Fibroblast of mammary gland (primary cell): ENCODE measurements around the gene UBE2I.

Experiments used
- DNase-seq: peaks from one replicate; pipeline ENCODE4 v3.0.0-alpha.2; 2010; ENCODE audit warnings: low read depth
- H3K4me3 ChIP-seq: 2 replicates; pipeline ENCODE4 v1.5.1; 2011; ENCODE audit warnings: low read depth, mild to moderate bottlenecking, low read length, moderate library complexity; ENCODE audit not compliant: control insufficient read depth
- TF ChIP-seq, protein P1 (sequence below): conservative IDR thresholded peaks from 2 replicates; pipeline ENCODE4 v1.5.1; 2011; ENCODE audit warnings: low read depth, low read length, inconsistent platforms; ENCODE audit not compliant: control insufficient read depth, insufficient read depth

The UBE2I gene

DNA sequence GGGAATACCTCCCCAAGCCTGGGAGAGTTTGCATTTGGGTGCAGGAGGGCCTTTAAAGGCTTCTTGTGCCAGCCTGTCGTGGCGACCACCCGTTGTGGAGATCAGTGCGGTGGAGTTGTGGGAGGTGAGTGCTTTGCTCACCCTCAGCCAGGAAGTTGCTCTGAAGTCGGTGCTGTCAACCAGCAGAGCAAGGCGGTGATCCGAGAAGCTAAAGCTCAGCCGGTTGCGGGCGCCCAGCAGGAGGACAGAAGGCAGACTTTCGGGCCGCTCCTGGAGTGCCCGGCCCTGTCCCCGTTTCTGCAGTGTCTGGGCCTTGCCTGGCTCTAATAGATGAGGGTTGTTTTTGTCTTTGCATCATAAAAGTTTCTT lies 1.4 kb downstream of the UBE2I start:
- peak; percentile 9 for DNase-seq
- TF ChIP-seq, protein P1, sequence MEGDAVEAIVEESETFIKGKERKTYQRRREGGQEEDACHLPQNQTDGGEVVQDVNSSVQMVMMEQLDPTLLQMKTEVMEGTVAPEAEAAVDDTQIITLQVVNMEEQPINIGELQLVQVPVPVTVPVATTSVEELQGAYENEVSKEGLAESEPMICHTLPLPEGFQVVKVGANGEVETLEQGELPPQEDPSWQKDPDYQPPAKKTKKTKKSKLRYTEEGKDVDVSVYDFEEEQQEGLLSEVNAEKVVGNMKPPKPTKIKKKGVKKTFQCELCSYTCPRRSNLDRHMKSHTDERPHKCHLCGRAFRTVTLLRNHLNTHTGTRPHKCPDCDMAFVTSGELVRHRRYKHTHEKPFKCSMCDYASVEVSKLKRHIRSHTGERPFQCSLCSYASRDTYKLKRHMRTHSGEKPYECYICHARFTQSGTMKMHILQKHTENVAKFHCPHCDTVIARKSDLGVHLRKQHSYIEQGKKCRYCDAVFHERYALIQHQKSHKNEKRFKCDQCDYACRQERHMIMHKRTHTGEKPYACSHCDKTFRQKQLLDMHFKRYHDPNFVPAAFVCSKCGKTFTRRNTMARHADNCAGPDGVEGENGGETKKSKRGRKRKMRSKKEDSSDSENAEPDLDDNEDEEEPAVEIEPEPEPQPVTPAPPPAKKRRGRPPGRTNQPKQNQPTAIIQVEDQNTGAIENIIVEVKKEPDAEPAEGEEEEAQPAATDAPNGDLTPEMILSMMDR, result no peak
- peak overlapping the region; percentile 83 for H3K4me3 ChIP-seq

DNA sequence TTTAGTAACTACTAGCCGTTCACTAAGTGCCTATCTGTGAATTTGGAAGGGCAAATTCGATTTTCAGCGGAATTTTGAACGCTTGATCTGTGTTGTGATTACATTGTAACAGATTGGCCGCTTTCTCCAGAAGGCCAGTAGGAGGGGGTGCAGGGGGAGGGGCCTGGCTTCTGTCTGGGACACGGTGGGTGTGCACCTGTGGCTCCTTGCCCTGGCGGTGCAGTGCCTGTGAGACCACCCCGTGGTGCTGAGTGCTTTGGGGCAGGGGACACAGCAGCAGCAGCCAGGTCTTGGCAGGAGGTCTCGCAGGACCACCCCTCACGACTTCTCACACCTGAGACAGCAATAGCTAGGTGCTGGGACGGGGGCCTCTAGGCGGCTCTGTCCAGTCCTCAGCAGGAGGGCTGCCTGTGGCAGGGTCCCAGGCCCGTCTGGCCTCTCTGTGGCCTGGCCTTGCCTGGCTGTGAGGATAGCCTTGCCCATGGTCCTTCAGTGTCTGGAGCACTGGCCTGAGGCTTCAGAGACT lies 1.8 kb downstream of the UBE2I start:
- no peak for DNase-seq
- H3K4me3 ChIP-seq, result peak overlapping the region; percentile 83
- TF ChIP-seq, protein P1, result no peak

DNA sequence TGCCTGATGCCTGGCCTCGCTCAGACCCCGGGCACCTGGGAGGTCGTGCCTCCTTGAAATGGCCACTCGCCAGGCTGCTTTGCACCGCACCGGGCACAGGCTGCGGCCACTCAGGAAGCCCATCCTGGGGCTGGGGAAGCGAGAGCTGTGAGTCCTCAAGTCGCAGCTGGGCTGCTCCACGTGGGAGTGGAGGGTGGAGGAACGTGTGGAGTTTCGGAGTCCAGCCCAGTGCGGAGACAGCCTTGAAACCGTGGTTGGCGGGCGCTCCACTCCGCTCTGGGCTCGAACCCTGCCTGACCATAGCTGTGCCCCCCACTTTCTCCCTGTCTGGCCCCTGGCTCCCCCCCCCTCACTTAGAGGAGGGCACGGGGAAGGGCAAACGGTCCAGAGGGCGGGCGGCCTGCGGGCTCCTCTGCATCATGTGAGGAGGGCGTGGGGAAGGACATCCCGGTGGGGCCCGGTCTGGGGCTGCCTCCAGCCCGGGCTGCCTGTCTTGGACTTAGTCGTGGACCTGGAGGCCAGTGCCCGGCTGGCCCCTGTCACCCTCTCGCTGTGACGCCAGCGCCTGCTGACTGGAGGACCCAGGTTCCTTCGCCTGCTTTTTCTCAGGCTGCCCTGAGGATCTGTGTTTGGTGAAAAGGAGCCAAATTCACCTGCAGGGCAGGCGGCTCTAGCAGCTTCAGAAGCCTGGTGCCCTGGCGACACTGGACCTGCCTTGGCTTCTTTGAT lies 2.5 kb downstream of the UBE2I start:
- H3K4me3 ChIP-seq, result peak overlapping the region; percentile 83
- TF ChIP-seq, protein P1, result no peak
- peak; percentile 42 for DNase-seq

DNA sequence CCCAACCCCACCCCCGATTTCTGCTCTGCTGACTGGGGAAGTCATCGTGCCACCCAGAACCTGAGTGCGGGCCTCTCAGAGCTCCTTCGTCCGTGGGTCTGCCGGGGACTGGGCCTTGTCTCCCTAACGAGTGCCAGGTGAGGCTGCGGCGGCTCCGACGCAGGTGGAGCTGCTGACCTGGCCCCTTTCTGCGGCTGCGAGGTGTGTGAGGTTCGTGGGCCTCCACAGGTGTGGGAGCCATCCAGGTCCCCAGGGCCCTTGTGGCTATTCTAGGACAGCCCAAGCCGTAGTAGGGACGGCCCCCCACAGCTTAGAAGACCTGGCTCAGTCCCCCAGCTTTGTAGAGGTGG lies 3.0 kb downstream of the UBE2I start:
- DNase-seq, result no peak
- TF ChIP-seq, protein P1, result no peak
- peak overlapping the region; percentile 1 for H3K4me3 ChIP-seq

DNA sequence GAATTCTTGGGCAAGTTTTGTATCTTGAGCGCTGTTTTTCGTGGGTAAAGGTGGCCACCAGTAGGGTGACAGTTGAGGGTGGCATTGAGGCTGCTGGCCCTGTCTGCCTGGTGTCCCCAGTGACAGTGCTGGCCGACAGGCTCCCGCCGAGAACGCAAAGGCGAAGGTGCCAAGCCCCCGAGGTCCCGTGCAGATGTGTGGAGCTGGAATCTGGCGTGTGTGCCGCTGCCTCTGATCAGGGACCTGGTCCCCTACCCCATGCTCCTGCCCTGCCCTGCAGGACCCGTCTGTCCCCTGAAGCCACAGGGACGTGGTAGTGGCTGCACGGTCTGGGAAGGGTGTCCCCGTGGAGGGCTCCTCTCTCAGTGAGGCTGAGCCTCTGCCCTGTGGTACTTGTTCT lies 3.5 kb downstream of the UBE2I start:
- H3K4me3 ChIP-seq, result no peak overlapping the region
- no peak for DNase-seq
- TF ChIP-seq, protein P1, result no peak

DNA sequence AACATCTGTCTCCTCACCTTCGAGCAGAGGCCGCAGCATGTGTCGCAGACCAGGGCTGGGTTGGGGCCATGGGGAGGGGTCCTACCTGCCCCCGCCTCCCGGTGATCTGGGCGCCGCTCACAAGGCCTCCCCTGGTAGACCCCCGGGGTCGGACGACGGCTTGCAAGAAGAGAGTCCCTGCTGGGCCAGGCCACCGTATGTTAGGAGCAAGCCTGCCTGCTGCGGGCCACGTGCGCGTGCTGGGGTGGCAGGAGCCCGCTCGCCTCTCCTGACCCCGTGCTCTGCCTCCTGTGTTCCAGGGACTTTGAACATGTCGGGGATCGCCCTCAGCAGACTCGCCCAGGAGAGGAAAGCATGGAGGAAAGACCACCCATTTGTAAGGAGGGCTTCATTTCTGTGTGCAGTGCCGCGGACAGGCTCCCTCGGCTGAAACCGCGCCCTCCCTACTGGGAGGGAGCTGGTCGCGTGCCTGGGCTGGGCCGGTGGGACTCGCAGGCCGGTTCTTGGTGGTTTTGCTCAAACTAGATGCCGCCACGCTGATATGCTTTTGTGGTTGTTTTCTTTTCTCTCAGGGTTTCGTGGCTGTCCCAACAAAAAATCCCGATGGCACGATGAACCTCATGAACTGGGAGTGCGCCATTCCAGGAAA lies 4.4 kb downstream of the UBE2I start:
- no peak for DNase-seq
- H3K4me3 ChIP-seq, result no peak overlapping the region
- TF ChIP-seq, protein P1, result no peak
